Endothelial cell of umbilical vein (primary cell): ENCODE results near the gene RPP25. TPM values are rescaled to one million over a fixed set of nuclear protein-coding genes. Genes with fewer than 3 reads are reported as not detected.

Source experiments
- BruUV-seq: library from RNA; stranded (reverse); fragments of 400-500 nt; replicated peaks from 2 replicates; lab custom pipeline; 2021; lab: Mats Ljungman, UMichigan
- CTCF ChIA-PET: fragments of 300-600, 350-600 bp; sonication (Branson Sonifier 250); formaldehyde crosslinking; loops from one replicate; lab custom pipeline; 2021; ENCODE audit warnings: antibody characterized with exemption, inconsistent platforms; lab: Charles Lee
- POLR2A ChIA-PET: fragments of 300-600, 350-600 bp; sonication (Branson Sonifier 250); formaldehyde crosslinking; loops from one replicate; lab custom pipeline; 2021; ENCODE audit warnings: antibody characterized with exemption, inconsistent platforms; lab: Charles Lee
- DNase-seq: peaks from one replicate; pipeline ENCODE4 v3.0.0-alpha.2; 2011; ENCODE audit warnings: low read depth, low spot score
- FAIRE-seq: peaks from 2 replicates; lab custom pipeline; 2011; peaks lifted over from hg19 to GRCh38; lab: Jason Lieb, UNC
- H2AFZ ChIP-seq: 2 replicates; pipeline ENCODE4 v1.6.0; 2012; ENCODE audit warnings: low read depth, low read length, control low read depth, inconsistent platforms
- H3K27ac ChIP-seq: 2 replicates; pipeline ENCODE4 v1.5.1; 2011; ENCODE audit warnings: low read depth, mild to moderate bottlenecking, control low read depth, low read length, moderate library complexity; ENCODE audit not compliant: insufficient read depth
- H3K27me3 ChIP-seq, 2 experiments: 2 replicates each; pipeline versions ENCODE4 v1.6.0 to v1.6.1; 2011; ENCODE audit warnings: low read length in 2 of 2, mixed read lengths in 1 of 2; ENCODE audit not compliant: control insufficient read depth in 2 of 2, insufficient read depth in 2 of 2
- H3K36me3 ChIP-seq, 2 experiments: 2 replicates in 1 of 2; 3 replicates in 1 of 2; pipeline ENCODE4 v1.5.1; 2011; ENCODE audit warnings: low read length in 2 of 2, mild to moderate bottlenecking in 1 of 2, moderate library complexity in 1 of 2; ENCODE audit not compliant: control insufficient read depth in 2 of 2, insufficient read depth in 2 of 2; ENCODE audit errors: extremely low read depth in 1 of 2
- H3K4me1 ChIP-seq: 3 replicates; pipeline ENCODE4 v1.5.1; 2011; ENCODE audit warnings: mild to moderate bottlenecking, low read length; ENCODE audit not compliant: control insufficient read depth, insufficient read depth; ENCODE audit errors: extremely low read depth
- H3K4me2 ChIP-seq: 2 replicates; pipeline ENCODE4 v1.6.1; 2011; ENCODE audit warnings: low read length, control low read depth, mixed read lengths; ENCODE audit not compliant: insufficient read depth
- H3K4me3 ChIP-seq, 3 experiments: fragments of 200-600 bp in 1 of 3; sonication (generic), shearing (Covaris generic) in 1 of 3; replicated peaks in 1 of 3; 2 replicates each; pipeline ENCODE4 v1.5.1; 2011 to 2016; ENCODE audit warnings: control low read depth in 3 of 3, low read length in 3 of 3, mild to moderate bottlenecking in 2 of 3, inconsistent platforms in 1 of 3, low read depth in 1 of 3, moderate library complexity in 1 of 3; ENCODE audit not compliant: insufficient read depth in 1 of 3
- H3K79me2 ChIP-seq: 2 replicates; pipeline ENCODE4 v1.6.0; 2012; ENCODE audit warnings: low read length, inconsistent platforms; ENCODE audit not compliant: control insufficient read depth, insufficient read depth
- H3K9ac ChIP-seq: replicated peaks from 2 replicates; pipeline ENCODE3; 2011; ENCODE audit warnings: low read length, control low read depth; ENCODE audit not compliant: insufficient read depth; ENCODE audit errors: extremely low read depth
- H3K9me1 ChIP-seq: replicated peaks from 3 replicates; pipeline ENCODE4 v1.6.0; 2011; ENCODE audit warnings: mild to moderate bottlenecking, low read length; ENCODE audit not compliant: control insufficient read depth, insufficient read depth; ENCODE audit errors: extremely low read depth
- H3K9me3 ChIP-seq: replicated peaks from 2 replicates; pipeline ENCODE4 v1.5.1; 2012; ENCODE audit warnings: low read length, inconsistent platforms; ENCODE audit not compliant: control insufficient read depth, insufficient read depth
- H4K20me1 ChIP-seq: replicated peaks from 2 replicates; pipeline ENCODE3; 2011; ENCODE audit warnings: mild to moderate bottlenecking, low read length; ENCODE audit not compliant: control insufficient read depth, insufficient read depth; ENCODE audit errors: extremely low read depth
- CTCF ChIP-seq, 2 donors: IDR thresholded peaks; 1 replicate in 1 of 2; 2 replicates in 1 of 2; pipeline ENCODE4 v1.5.1; 2011; ENCODE audit warnings: low read length in 2 of 2, mild to moderate bottlenecking in 2 of 2, moderate library complexity in 2 of 2, control low read depth in 1 of 2, inconsistent platforms in 1 of 2, low read depth in 1 of 2; ENCODE audit not compliant: insufficient read depth in 1 of 2; ENCODE audit errors: extremely low read depth in 1 of 2
- EZH2 ChIP-seq: IDR thresholded peaks from 2 replicates; pipeline ENCODE4 v1.6.1; 2012; ENCODE audit warnings: borderline replicate concordance, low read depth, mild to moderate bottlenecking, moderate library complexity, low read length, inconsistent platforms; ENCODE audit not compliant: severe bottlenecking
- FOS ChIP-seq: IDR thresholded peaks from 2 replicates; pipeline ENCODE4 v1.6.1; 2011; ENCODE audit warnings: mild to moderate bottlenecking, low read length, moderate library complexity, borderline replicate concordance; ENCODE audit not compliant: insufficient read depth
- GATA2 ChIP-seq: IDR thresholded peaks from 2 replicates; pipeline ENCODE4 v1.7.0; 2011; ENCODE audit warnings: low read depth, mild to moderate bottlenecking, moderate library complexity, mixed read lengths, low read length; ENCODE audit not compliant: insufficient read length, insufficient read depth
- JUN ChIP-seq: IDR thresholded peaks from 2 replicates; pipeline ENCODE4 v1.6.1; 2011; ENCODE audit warnings: borderline replicate concordance, low read depth; ENCODE audit not compliant: insufficient read length, insufficient read depth
- MAX ChIP-seq: IDR thresholded peaks from 2 replicates; pipeline ENCODE4 v1.6.1; 2011; ENCODE audit not compliant: insufficient read depth, insufficient read length
- MYC ChIP-seq: IDR thresholded peaks from one replicate; pipeline ENCODE4 v1.6.1; 2011; ENCODE audit warnings: mild to moderate bottlenecking, low read depth, low read length
- POLR2A ChIP-seq: IDR thresholded peaks from 2 replicates; pipeline ENCODE4 v1.6.1; 2012; ENCODE audit warnings: low read depth, mild to moderate bottlenecking, control low read depth, low read length
- POLR2AphosphoS5 ChIP-seq: IDR thresholded peaks from 2 replicates; pipeline ENCODE4 v1.6.1; 2012; ENCODE audit warnings: low read depth, mild to moderate bottlenecking, control low read depth, low read length, moderate library complexity; ENCODE audit not compliant: insufficient read depth
- dilution Hi-C: fragments of 300-500 bp; cut with MboI; formaldehyde crosslinking; loops from one replicate; pipeline ENCODE4 v1.15.0; 2019; ENCODE audit warnings: low sequenced_read_pairs; ENCODE audit not compliant: extremely low pct_ligation_motif_present
- intact Hi-C: fragments of 100-400 bp; cut with micrococcal nuclease; formaldehyde crosslinking; loops from one replicate; pipeline ENCODE4 v1.10.0; 2022
- polyA plus RNA-seq, 4 experiments: library from polyadenylated mRNA; depleted of rRNA in 3 of 4; stranded (reverse) in 3 of 4; unstranded in 1 of 4; fragments of >200 nt; gene quantifications; 2 replicates each; pipeline versions ENCODE4 v1.2.1 to v1.2.3, GENCODE V29; 2011 to 2012; ENCODE audit warnings: missing spikeins in 1 of 4
- total RNA-seq: library from RNA; stranded (reverse); gene quantifications from 2 replicates; pipeline ENCODE4 v1.2.3, GENCODE V29; 2021

Gene RPP25
- total and polyA plus RNA-seq, 2 donors (not counting 3 experiments of a cell fraction or from before 2014, with no cell fraction given) = 10.1 to 13.8 TPM

- H3K79me2 ChIP-seq = no peaks in the 10 kb centered on the region
- no peak overlapping the region for H2AFZ ChIP-seq
- no peak for DNase-seq
- no peak overlapping the region for H3K27ac ChIP-seq
- TF ChIP-seq CTCF (IDR thresholded peaks at IDR 0.05; ENCODE audit: extremely low read depth in 1 of 2, insufficient read depth in 1 of 2, low read depth in 1 of 2, low read length in 2 of 2) (no peak), POLR2A (no peak), GATA2 (no peak), MAX (no peak), JUN (no peak), MYC (no peak), FOS (no peak), POLR2AphosphoS5 (no peak), EZH2 (no peak)
- H3K9me1 ChIP-seq = no peaks in the 10 kb centered on the region
- H3K9ac ChIP-seq = no peak overlapping the region
- no TSS peak for BruUV-seq
- H3K4me3 ChIP-seq = no peak overlapping the region
- H3K27me3 ChIP-seq = peaks cover 10 to 20% of the 10 kb centered on the region in 2 experiments
- no peaks in the 10 kb centered on the region for H3K36me3 ChIP-seq
- intact Hi-C loops = no loop called here
- ChIA-PET POLR2A (interaction anchor here (0.7 kb wide), 1 partner anchor 36 kb away, joined by 3 read pairs; the partner anchor contains the start of gene RPP25), CTCF (no interaction called here)
- H3K9me3 ChIP-seq = no peaks in the 10 kb centered on the region
- no peaks in the 10 kb centered on the region for H4K20me1 ChIP-seq
- FAIRE-seq = no peak
- H3K4me1 ChIP-seq = peaks cover 15% of the 10 kb centered on the region
- no peak overlapping the region for H3K4me2 ChIP-seq
- dilution Hi-C loops = no loop called here
These were observed 36.0 kb upstream of the RPP25 start for GRCh38 chr15:74992619-74993018.
